Activated naive CD4-positive, alpha-beta T cell treated with anti-CD3 and anti-CD28 coated beads, Interleukin-2, amount 50 U/mL, for 24 hours (primary cell): ENCODE data around the gene STK25.

Source experiments
- H3K27ac Mint-ChIP-seq: one replicate; pipeline ENCODE4 v1.8.0; 2021; ENCODE audit warnings: mild to moderate bottlenecking, mixed read lengths
- H3K27me3 Mint-ChIP-seq: one replicate; pipeline ENCODE4 v1.8.0; 2021; ENCODE audit warnings: mixed read lengths
- H3K36me3 Mint-ChIP-seq: one replicate; pipeline ENCODE4 v1.8.0; 2021; ENCODE audit warnings: mixed read lengths
- H3K4me1 Mint-ChIP-seq: one replicate; pipeline ENCODE4 v1.8.0; 2021; ENCODE audit warnings: mixed read lengths
- H3K4me3 Mint-ChIP-seq: one replicate; pipeline ENCODE4 v1.8.0; 2021; ENCODE audit warnings: mild to moderate bottlenecking, mixed read lengths
- H3K9me3 Mint-ChIP-seq: one replicate; pipeline ENCODE4 v1.8.0; 2021; ENCODE audit warnings: mixed read lengths

The STK25 gene

GRCh38 chr2:241508240-241509154 lies at the start of gene STK25:
TSS of gene STK25 (minus strand) at chr2:241508584. CDS start at chr2:241508035, 549 bp downstream.
- Mint-ChIP-seq H3K4me1 (peaks cover 23% of the 10 kb centered on the region), H3K27me3 (no peaks in the 10 kb centered on the region), H3K27ac (peak within 1 kb of the TSS; percentile 89), H3K9me3 (no peaks in the 10 kb centered on the region), H3K4me3 (peak within 1 kb of the TSS; percentile 88), H3K36me3 (no peaks in the 10 kb centered on the region)

- H3K36me3 Mint-ChIP-seq: peaks cover 6% of the 10 kb centered on the region
- H3K27ac Mint-ChIP-seq: no peak overlapping the region
- peaks cover 9% of the 10 kb centered on the region for H3K9me3 Mint-ChIP-seq
- H3K27me3 Mint-ChIP-seq: peaks cover 29% of the 10 kb centered on the region
- no peak overlapping the region for H3K4me3 Mint-ChIP-seq
- peaks cover 10% of the 10 kb centered on the region for H3K4me1 Mint-ChIP-seq
Measured at GRCh38 chr2:241556746-241557145, 48.4 kb upstream of the STK25 start.

GRCh38 chr2:241555711-241556110 lies 47.3 kb upstream of the STK25 start:
- H3K27ac Mint-ChIP-seq: no peak overlapping the region
- H3K27me3 Mint-ChIP-seq: peaks cover 31% of the 10 kb centered on the region
- H3K9me3 Mint-ChIP-seq: peaks cover 9% of the 10 kb centered on the region
- H3K4me1 Mint-ChIP-seq: peaks cover 10% of the 10 kb centered on the region
- H3K4me3 Mint-ChIP-seq: no peak overlapping the region
- H3K36me3 Mint-ChIP-seq: peaks cover 6% of the 10 kb centered on the region

- peaks cover 25% of the 10 kb centered on the region for H3K27me3 Mint-ChIP-seq
- no peak overlapping the region for H3K4me3 Mint-ChIP-seq
- peaks cover 9% of the 10 kb centered on the region for H3K9me3 Mint-ChIP-seq
- no peak overlapping the region for H3K27ac Mint-ChIP-seq
- H3K4me1 Mint-ChIP-seq: peaks cover 10% of the 10 kb centered on the region
- H3K36me3 Mint-ChIP-seq: peaks cover 6% of the 10 kb centered on the region
Measured at GRCh38 chr2:241554610-241555322, 46.4 kb upstream of the STK25 start.

- Mint-ChIP-seq H3K4me1 (peaks cover 10% of the 10 kb centered on the region), H3K36me3 (peaks cover 6% of the 10 kb centered on the region), H3K4me3 (no peak overlapping the region), H3K9me3 (peaks cover 9% of the 10 kb centered on the region), H3K27me3 (peaks cover 24% of the 10 kb centered on the region), H3K27ac (no peak overlapping the region)
Measured at GRCh38 chr2:241553981-241554380, 45.6 kb upstream of the STK25 start.

- H3K4me1 Mint-ChIP-seq: peaks cover 10% of the 10 kb centered on the region
- H3K27ac Mint-ChIP-seq: no peak overlapping the region
- peaks cover 9% of the 10 kb centered on the region for H3K9me3 Mint-ChIP-seq
- peaks cover 24% of the 10 kb centered on the region for H3K27me3 Mint-ChIP-seq
- peaks cover 6% of the 10 kb centered on the region for H3K36me3 Mint-ChIP-seq
- H3K4me3 Mint-ChIP-seq: no peak overlapping the region
Measured at GRCh38 chr2:241553512-241553830, 45.1 kb upstream of the STK25 start.

DNA sequence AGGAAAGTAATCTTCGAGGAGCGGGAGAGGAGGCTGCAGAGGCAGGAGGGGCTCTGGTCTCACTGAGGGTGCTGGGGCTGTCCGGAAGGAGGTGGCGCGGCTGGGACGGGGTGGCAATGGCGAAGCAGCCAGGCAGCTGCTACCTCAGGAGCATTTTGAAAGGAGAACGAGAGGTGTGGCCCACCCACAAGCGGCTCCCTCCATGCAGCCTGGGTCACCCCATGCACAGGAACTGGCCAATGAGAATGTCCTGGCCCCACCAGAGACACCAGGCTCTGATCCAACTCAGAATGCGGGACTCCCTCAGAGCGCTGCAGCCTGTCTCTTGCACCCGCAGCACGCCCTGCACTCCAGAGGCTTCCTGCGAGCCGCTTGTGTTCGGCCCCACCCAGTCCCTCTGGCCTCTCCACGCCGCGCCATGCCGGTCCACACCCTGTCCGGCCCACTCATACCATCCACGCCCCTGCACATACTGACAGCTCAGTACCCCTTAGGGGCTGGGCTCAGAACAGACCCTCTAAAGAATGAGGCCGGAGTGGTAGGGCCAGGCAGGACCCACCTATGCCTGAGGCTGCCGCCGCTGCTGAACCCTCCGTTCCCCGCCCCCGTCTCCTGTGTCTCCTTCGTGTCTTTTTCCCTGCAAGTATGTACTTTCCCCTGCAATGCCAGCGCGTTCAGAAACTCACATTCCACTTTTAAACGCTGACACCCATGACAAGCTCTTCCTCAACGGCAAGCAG lies 43.8 kb upstream of the STK25 start:
- Mint-ChIP-seq H3K27me3 (peaks cover 15% of the 10 kb centered on the region), H3K36me3 (no peaks in the 10 kb centered on the region), H3K9me3 (no peaks in the 10 kb centered on the region), H3K4me1 (peaks cover 5% of the 10 kb centered on the region), H3K27ac (no peak overlapping the region), H3K4me3 (no peak overlapping the region)

DNA sequence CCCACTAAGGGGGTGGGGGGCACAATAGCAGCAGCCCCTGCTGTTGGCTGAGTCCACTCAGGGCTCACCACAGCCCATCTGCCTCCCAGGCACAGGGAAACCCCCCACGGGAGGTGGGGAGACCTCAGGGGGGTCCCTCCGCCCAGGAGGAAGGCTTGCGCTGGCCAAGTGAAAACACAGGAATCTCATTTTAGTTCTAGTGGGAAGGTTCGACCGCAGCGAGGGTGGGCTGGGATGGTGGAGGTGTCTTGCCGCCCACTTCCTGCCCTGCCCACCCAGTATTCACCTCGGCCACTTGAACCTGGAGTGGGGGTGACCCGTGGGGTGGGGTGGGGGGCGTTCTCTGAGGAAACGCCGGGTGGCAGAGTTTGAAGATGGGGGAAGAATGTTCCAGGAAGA lies 43.2 kb upstream of the STK25 start:
- Mint-ChIP-seq H3K27me3 (peaks cover 14% of the 10 kb centered on the region), H3K27ac (no peak overlapping the region), H3K4me3 (no peak overlapping the region)

DNA sequence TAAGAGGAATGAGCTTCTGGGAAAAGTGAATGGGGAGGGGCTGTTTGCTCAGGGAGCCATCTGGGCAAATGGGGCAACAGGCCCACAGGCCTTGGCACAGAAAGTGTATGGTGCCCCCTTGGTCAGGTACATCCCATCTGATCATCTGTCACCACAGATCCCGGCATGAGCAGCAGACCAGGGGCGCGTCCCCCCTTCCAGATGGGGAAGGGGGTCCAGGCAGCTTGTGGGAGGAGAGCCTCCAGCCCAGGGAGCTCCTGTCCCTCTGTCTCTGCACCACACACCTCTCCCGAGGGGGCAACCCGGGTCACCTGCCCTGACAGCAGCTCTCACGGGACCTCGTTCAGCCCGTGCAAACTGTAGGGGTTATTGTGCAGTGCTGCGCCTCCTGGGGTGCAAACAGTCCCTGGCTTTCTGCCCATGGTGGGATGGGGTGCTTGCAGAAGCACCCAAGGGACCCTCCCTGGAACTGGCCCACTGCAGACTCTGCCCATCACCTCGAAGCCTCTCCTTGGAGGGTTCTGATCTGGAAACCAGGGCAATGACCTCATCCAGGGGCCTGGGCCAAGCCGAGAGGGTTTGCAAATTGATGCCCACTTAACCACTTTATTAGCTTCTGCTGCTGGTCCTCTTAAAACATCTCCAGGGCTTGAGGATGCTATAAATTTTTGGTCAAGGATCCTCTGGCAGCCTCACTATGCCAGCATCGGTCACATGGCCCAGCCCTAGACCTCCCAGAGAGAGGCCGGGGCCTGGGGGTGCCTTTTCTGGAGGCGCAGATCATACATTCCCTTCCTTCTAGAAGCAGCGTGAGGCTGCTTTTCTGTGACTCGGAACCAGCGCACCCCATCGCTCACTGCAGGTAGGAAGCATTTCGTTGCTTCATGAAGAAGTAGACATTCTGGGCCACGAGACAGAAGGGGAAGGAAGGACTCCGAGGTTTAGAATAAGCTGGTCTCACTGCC lies 42.5 kb upstream of the STK25 start:
- Mint-ChIP-seq H3K4me3 (no peak overlapping the region), H3K27ac (no peak overlapping the region), H3K9me3 (no peaks in the 10 kb centered on the region), H3K36me3 (no peaks in the 10 kb centered on the region), H3K27me3 (peaks cover 12% of the 10 kb centered on the region), H3K4me1 (peaks cover 5% of the 10 kb centered on the region)

More for the DNA sequence above, 43.2 kb upstream of the STK25 start:
- no peaks in the 10 kb centered on the region for H3K9me3 Mint-ChIP-seq
- H3K4me1 Mint-ChIP-seq: peaks cover 5% of the 10 kb centered on the region
- no peaks in the 10 kb centered on the region for H3K36me3 Mint-ChIP-seq

DNA sequence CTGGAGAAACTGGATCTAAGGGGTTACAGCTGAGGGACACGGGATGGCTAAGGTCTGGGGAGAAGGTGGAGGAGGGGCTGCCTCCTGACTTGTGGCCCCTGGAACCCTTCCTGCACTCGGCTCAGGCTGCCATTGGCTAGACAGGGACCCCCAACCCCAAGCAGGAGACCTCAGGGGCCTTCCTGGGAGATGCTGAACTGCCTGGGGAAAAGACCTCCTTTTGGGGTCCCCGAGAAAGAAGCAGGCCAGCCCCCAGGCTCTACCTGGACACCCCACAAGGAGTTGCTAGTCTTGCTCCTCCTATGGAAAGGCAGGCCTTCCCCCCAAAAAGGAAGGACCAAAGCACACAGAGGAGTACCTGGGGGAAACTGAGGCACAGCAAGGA lies 40.1 kb upstream of the STK25 start:
- Mint-ChIP-seq H3K27me3 (peaks cover 6% of the 10 kb centered on the region), H3K27ac (no peak overlapping the region), H3K4me1 (no peaks in the 10 kb centered on the region), H3K9me3 (no peaks in the 10 kb centered on the region), H3K36me3 (no peaks in the 10 kb centered on the region), H3K4me3 (no peak overlapping the region)

GRCh38 chr2:241547781-241548450 lies 39.5 kb upstream of the STK25 start:
- H3K9me3 Mint-ChIP-seq: no peaks in the 10 kb centered on the region
- no peaks in the 10 kb centered on the region for H3K4me1 Mint-ChIP-seq
- H3K36me3 Mint-ChIP-seq: no peaks in the 10 kb centered on the region
- H3K27me3 Mint-ChIP-seq: peaks cover 8% of the 10 kb centered on the region
- H3K4me3 Mint-ChIP-seq: no peak overlapping the region
- H3K27ac Mint-ChIP-seq: no peak overlapping the region

DNA sequence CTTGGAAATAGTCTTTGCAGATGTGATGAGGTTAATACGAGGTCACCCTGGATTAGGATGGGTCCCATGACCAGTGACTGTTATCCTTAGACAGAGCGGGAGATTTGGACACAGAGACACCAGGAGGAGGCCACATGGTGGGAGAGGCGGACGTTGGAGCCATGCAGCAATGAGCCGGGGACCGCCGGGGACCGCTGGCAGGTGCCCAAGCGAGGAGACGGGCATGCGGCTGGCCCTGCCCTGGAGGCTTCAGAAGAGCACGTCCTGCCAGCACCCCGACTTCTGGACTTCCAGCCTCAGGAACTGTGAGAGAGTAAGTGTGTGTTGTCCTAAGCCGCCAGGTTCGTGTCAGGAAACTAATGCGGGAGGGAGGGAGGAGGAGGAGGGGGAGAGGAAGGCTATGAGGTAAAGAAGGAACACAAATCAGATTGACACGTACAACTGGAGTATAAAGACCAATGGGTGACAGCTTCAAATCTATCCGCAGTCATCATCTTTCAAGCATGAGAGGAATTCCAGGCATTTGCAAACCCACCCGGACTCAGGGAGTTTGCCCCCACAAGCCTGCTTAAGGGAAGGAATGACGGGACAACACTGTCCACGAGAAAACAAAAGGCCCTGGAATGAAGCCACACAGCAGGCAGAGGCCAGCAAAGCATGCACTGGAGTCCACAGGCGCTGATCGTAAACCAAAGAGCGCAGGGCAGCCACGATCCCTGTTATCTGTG lies 38.6 kb upstream of the STK25 start:
- Mint-ChIP-seq H3K4me1 (no peaks in the 10 kb centered on the region), H3K9me3 (no peaks in the 10 kb centered on the region), H3K27ac (no peak overlapping the region), H3K36me3 (no peaks in the 10 kb centered on the region), H3K4me3 (no peak overlapping the region), H3K27me3 (peaks cover 11% of the 10 kb centered on the region)

- H3K9me3 Mint-ChIP-seq: no peaks in the 10 kb centered on the region
- H3K4me1 Mint-ChIP-seq: peaks cover under 1% of the 10 kb centered on the region
- no peak overlapping the region for H3K27ac Mint-ChIP-seq
- no peaks in the 10 kb centered on the region for H3K36me3 Mint-ChIP-seq
- peaks cover 9% of the 10 kb centered on the region for H3K27me3 Mint-ChIP-seq
- H3K4me3 Mint-ChIP-seq: no peak overlapping the region
Measured at GRCh38 chr2:241545523-241546473, 37.4 kb upstream of the STK25 start.
